ENCODE data around the gene MAP3K2. TPM values are rescaled to one million over a fixed set of nuclear protein-coding genes. Genes with fewer than 3 reads are reported as not detected.

MAP3K2 gene
- total RNA-seq, 4 donors from 2014 or later, result 29.4 to 49.1 (median 44.0) TPM

GRCh38 chr2:127407661-127408003 lies 19.9 kb upstream of the MAP3K2 start:
- DNase-seq (ENCODE audit: low spot score in 2 of 2), result no peak
- Histone ChIP-seq H3K9me3 (no peaks in the 10 kb centered on the region), H3K36me3 (no peaks in the 10 kb centered on the region), H3K4me1 (peaks cover 54% of the 10 kb centered on the region), H3K27ac (peak overlapping the region; percentile 94), H3K27me3 (no peaks in the 10 kb centered on the region), H3K4me3 (peak overlapping the region; percentile 54)
- no peak for TF ChIP-seq EP300 (IDR thresholded peaks at IDR 0.05)
- TF ChIP-seq CTCF (IDR thresholded peaks at IDR 0.05), result no peak
- TF ChIP-seq POLR2AphosphoS5 (IDR thresholded peaks at IDR 0.05), result no peak
- no peak for TF ChIP-seq POLR2A (IDR thresholded peaks at IDR 0.05)
- 0% methylated on average over 6 of the region's 6 CpGs for WGBS

- TF ChIP-seq CTCF (IDR thresholded peaks at IDR 0.05) (no peak), POLR2AphosphoS5 (IDR thresholded peaks at IDR 0.05) (no peak), EP300 (IDR thresholded peaks at IDR 0.05) (no peak), POLR2A (IDR thresholded peaks at IDR 0.05) (no peak)
Measured at GRCh38 chr2:127407091-127407490, 19.3 kb upstream of the MAP3K2 start.

GRCh38 chr2:127406454-127406853 lies 18.7 kb upstream of the MAP3K2 start:
- Histone ChIP-seq H3K9me3 (no peaks in the 10 kb centered on the region), H3K4me3 (no peak overlapping the region), H3K27me3 (no peaks in the 10 kb centered on the region), H3K27ac (no peak overlapping the region), H3K4me1 (peaks cover 58% of the 10 kb centered on the region), H3K36me3 (no peaks in the 10 kb centered on the region)
- 75% methylated on average over 2 of the region's 2 CpGs for WGBS
- TF ChIP-seq CTCF (IDR thresholded peaks at IDR 0.05) (no peak), POLR2A (IDR thresholded peaks at IDR 0.05) (no peak), EP300 (IDR thresholded peaks at IDR 0.05) (no peak), POLR2AphosphoS5 (IDR thresholded peaks at IDR 0.05) (no peak)
- DNase-seq (ENCODE audit: low spot score in 2 of 2), result no peak

More at GRCh38 chr2:127407091-127407490, 19.3 kb upstream of the MAP3K2 start:
- Histone ChIP-seq H3K27ac (no peak overlapping the region), H3K4me1 (peaks cover 56% of the 10 kb centered on the region), H3K4me3 (no peak overlapping the region), H3K9me3 (no peaks in the 10 kb centered on the region), H3K36me3 (no peaks in the 10 kb centered on the region), H3K27me3 (no peaks in the 10 kb centered on the region)
- DNase-seq (ENCODE audit: low spot score in 2 of 2), result no peak
- 91% methylated on average over 9 of the region's 9 CpGs for WGBS

- no peak for DNase-seq (ENCODE audit: low spot score in 2 of 2)
- Histone ChIP-seq H3K27ac (peak overlapping the region; percentile 24), H3K4me3 (no peak overlapping the region), H3K36me3 (no peaks in the 10 kb centered on the region), H3K27me3 (no peaks in the 10 kb centered on the region), H3K9me3 (no peaks in the 10 kb centered on the region), H3K4me1 (peaks cover 59% of the 10 kb centered on the region)
- no peak for TF ChIP-seq CTCF (IDR thresholded peaks at IDR 0.05)
- no peak for TF ChIP-seq EP300 (IDR thresholded peaks at IDR 0.05)
- no peak for TF ChIP-seq POLR2A (IDR thresholded peaks at IDR 0.05)
- no peak for TF ChIP-seq POLR2AphosphoS5 (IDR thresholded peaks at IDR 0.05)
- 50% methylated on average over 3 of the region's 3 CpGs for WGBS
Measured at GRCh38 chr2:127405255-127405610, 17.5 kb upstream of the MAP3K2 start.

- DNase-seq (ENCODE audit: low spot score in 2 of 2), result no peak
- Histone ChIP-seq H3K4me3 (no peak overlapping the region), H3K27ac (no peak overlapping the region), H3K27me3 (no peaks in the 10 kb centered on the region), H3K9me3 (no peaks in the 10 kb centered on the region), H3K36me3 (no peaks in the 10 kb centered on the region), H3K4me1 (peaks cover 57% of the 10 kb centered on the region)
- 86% methylated on average over 7 of the region's 7 CpGs for WGBS
- TF ChIP-seq EP300 (IDR thresholded peaks at IDR 0.05) (no peak), POLR2A (IDR thresholded peaks at IDR 0.05) (no peak), CTCF (IDR thresholded peaks at IDR 0.05) (no peak)
Measured at GRCh38 chr2:127404466-127405254, 16.9 kb upstream of the MAP3K2 start.

Data from suprapubic skin (tissue), 4 donors.